GM06990 (cell line): ENCODE data around the gene CSAD.

Experiments used
- DNase-seq: peaks from one replicate; pipeline ENCODE4 v3.0.0-alpha.2; 2011; ENCODE audit not compliant: insufficient read length; ENCODE audit errors: extremely low read depth
- H3K27me3 ChIP-seq: replicated peaks from 2 replicates; pipeline ENCODE4 v1.6.0; 2011; ENCODE audit warnings: low read length; ENCODE audit not compliant: control insufficient read depth, insufficient read depth
- H3K36me3 ChIP-seq: 2 replicates; pipeline ENCODE4 v1.5.1; 2011; ENCODE audit warnings: low read length; ENCODE audit not compliant: control insufficient read depth, insufficient read depth
- H3K4me3 ChIP-seq: replicated peaks from 2 replicates; pipeline ENCODE4 v1.5.1; 2011; ENCODE audit warnings: low read depth, mild to moderate bottlenecking, control low read depth, low read length
- CTCF ChIP-seq: IDR thresholded peaks from 2 replicates; pipeline ENCODE4 v1.5.1; 2011; ENCODE audit warnings: low read length, control low read depth, mild to moderate bottlenecking, inconsistent platforms; ENCODE audit not compliant: insufficient read depth, poor library complexity, severe bottlenecking

CSAD gene

GRCh38 chr12:53180220-53180930 lies at the start of gene CSAD, which contains the start of gene ZNF740:
TSS of gene CSAD (minus strand) at chr12:53180925. CDS start at chr12:53173470, 7,455 bp downstream.
TSS of gene ZNF740 (plus strand) at chr12:53180722. CDS start at chr12:53181984, 1,262 bp downstream.
- Histone ChIP-seq H3K36me3 (peaks cover 6% of the 10 kb centered on the region), H3K27me3 (no peaks in the 10 kb centered on the region), H3K4me3 (peak within 1 kb of the TSS; percentile 79)
- DNase-seq, result peak; percentile 99
- no peak for TF ChIP-seq CTCF

GRCh38 chr12:53230108-53230845 lies 49.6 kb upstream of the CSAD start:
- no peak for DNase-seq
- no peak for TF ChIP-seq CTCF
- H3K4me3 ChIP-seq, result no peak overlapping the region

GRCh38 chr12:53229454-53229853 lies 48.7 kb upstream of the CSAD start:
- H3K36me3 ChIP-seq, result no peaks in the 10 kb centered on the region
- no peak overlapping the region for H3K4me3 ChIP-seq
- TF ChIP-seq CTCF, result no peak
- no peak for DNase-seq
- H3K27me3 ChIP-seq, result no peaks in the 10 kb centered on the region; the same call in 1 of the 2 replicates

More at GRCh38 chr12:53230108-53230845, 49.6 kb upstream of the CSAD start:
- no peaks in the 10 kb centered on the region; the same call in 1 of the 2 replicates for H3K27me3 ChIP-seq
- H3K36me3 ChIP-seq, result no peaks in the 10 kb centered on the region

GRCh38 chr12:53227836-53228235 lies 47.1 kb upstream of the CSAD start:
- Histone ChIP-seq H3K36me3 (no peaks in the 10 kb centered on the region), H3K4me3 (no peak overlapping the region), H3K27me3 (no peaks in the 10 kb centered on the region)
- no peak for DNase-seq
- no peak for TF ChIP-seq CTCF

GRCh38 chr12:53227341-53227740 lies 46.6 kb upstream of the CSAD start:
- DNase-seq, result no peak
- no peak overlapping the region for H3K4me3 ChIP-seq
- no peak for TF ChIP-seq CTCF
- H3K27me3 ChIP-seq, result no peaks in the 10 kb centered on the region
- H3K36me3 ChIP-seq, result no peaks in the 10 kb centered on the region
